Measurements from ENCODE around the gene TELO2.

Gene TELO2

DNA sequence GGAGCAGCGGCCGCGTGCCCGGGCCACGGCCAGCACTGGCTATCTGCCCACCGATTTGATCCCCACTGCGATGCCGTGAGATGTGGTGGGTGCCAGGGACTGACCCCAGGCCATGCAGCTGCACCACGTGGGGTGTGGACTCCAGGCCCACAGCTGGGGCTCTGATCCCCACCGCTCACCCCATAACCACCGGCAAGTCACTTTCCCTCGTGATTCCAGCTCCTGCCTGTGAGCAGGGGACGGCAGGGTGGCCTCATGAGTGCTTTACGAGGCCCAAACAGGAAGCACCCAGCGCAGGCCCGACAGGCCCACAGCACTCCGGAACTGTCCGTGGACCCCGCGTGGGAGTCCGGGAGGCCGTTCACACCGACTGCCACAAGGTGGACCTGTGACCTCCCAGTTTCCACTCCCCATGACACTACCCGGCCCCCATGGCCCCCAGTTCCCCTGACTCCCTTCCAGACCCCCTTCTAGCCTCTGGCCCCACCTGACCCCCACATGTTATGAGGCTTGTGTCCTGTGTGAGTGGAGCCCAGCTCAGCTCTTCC is 5.0 kb upstream of the TELO2 start:
- no peak overlapping the region for H3K9ac ChIP-seq (ENCODE audit: low read length)
- H3K4me3 ChIP-seq (ENCODE audit: low read depth, low read length, poor library complexity, severe bottlenecking): no peak overlapping the region
- peaks cover 9% of the 10 kb centered on the region for H3K4me1 ChIP-seq (ENCODE audit: insufficient read depth, low read length, severe bottlenecking)
- no peaks in the 10 kb centered on the region for H4K20me1 ChIP-seq (ENCODE audit: insufficient read depth, low read length)
- TF ChIP-seq, protein P1, sequence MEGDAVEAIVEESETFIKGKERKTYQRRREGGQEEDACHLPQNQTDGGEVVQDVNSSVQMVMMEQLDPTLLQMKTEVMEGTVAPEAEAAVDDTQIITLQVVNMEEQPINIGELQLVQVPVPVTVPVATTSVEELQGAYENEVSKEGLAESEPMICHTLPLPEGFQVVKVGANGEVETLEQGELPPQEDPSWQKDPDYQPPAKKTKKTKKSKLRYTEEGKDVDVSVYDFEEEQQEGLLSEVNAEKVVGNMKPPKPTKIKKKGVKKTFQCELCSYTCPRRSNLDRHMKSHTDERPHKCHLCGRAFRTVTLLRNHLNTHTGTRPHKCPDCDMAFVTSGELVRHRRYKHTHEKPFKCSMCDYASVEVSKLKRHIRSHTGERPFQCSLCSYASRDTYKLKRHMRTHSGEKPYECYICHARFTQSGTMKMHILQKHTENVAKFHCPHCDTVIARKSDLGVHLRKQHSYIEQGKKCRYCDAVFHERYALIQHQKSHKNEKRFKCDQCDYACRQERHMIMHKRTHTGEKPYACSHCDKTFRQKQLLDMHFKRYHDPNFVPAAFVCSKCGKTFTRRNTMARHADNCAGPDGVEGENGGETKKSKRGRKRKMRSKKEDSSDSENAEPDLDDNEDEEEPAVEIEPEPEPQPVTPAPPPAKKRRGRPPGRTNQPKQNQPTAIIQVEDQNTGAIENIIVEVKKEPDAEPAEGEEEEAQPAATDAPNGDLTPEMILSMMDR (IDR thresholded peaks at IDR 0.05; ENCODE audit: low read length): no peak
- TF ChIP-seq EZH2 (IDR thresholded peaks at IDR 0.05; ENCODE audit: borderline replicate concordance, low read length): no peak
- H3K9me3 ChIP-seq (ENCODE audit: low read length): no peaks in the 10 kb centered on the region
- no peak overlapping the region for H2AFZ ChIP-seq (ENCODE audit: low read length)
- H3K79me2 ChIP-seq (ENCODE audit: insufficient read depth, low read length): no peaks in the 10 kb centered on the region
- no peaks in the 10 kb centered on the region for H3K9me2 ChIP-seq (ENCODE audit: low read depth, low read length)
- no peak overlapping the region for H3K27ac ChIP-seq (ENCODE audit: low read depth, low read length, poor library complexity, severe bottlenecking)
- H3K27me3 ChIP-seq (ENCODE audit: insufficient read depth, low read length): peaks cover 16% of the 10 kb centered on the region; the same call in 1 of the 2 replicates
- H3K4me2 ChIP-seq (ENCODE audit: low read length): no peak overlapping the region
- H3F3A ChIP-seq (ENCODE audit: insufficient read depth, low read length): no peaks in the 10 kb centered on the region
- no peaks in the 10 kb centered on the region for H3K36me3 ChIP-seq (ENCODE audit: insufficient read depth, low read length)

DNA sequence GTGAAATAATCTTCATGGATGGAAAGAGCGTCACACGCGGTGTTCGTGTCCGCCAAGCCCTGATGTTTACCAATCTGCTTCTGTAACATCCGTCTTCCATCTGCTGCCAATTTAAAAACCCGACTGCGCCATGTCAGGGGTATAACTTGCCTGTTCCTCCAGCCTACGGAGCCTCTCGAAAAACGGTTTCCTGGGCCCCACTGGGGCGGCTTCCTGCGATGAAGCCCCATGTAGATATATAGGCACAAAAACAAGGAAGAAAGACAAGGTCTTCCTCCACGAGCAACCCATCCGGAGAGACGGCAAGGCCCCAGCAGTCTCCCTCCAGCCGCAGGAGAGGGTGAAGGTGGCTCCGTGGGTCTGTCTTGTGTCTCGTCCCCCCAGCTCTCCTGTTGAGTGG is 4.5 kb upstream of the TELO2 start, which contains the start of gene PTX4:
Gene PTX4 (minus strand): TSS at position 326 of the 400 bp plus-strand sequence. CDS start 35 bp downstream, at position 291.
- Histone ChIP-seq H3F3A (ENCODE audit: insufficient read depth, low read length) (no peaks in the 10 kb centered on the region), H2AFZ (ENCODE audit: low read length) (no peak within 1 kb of the TSS), H3K9me2 (ENCODE audit: low read depth, low read length) (no peaks in the 10 kb centered on the region), H3K36me3 (ENCODE audit: insufficient read depth, low read length) (no peaks in the 10 kb centered on the region), H4K20me1 (ENCODE audit: insufficient read depth, low read length) (no peaks in the 10 kb centered on the region), H3K9ac (ENCODE audit: low read length) (no peak within 1 kb of the TSS), H3K27me3 (ENCODE audit: insufficient read depth, low read length) (peaks cover 13% of the 10 kb centered on the region; the same call in 1 of the 2 replicates), H3K4me1 (ENCODE audit: insufficient read depth, low read length, severe bottlenecking) (peaks cover 9% of the 10 kb centered on the region), H3K9me3 (ENCODE audit: low read length) (no peaks in the 10 kb centered on the region), H3K4me2 (ENCODE audit: low read length) (no peak within 1 kb of the TSS), H3K27ac (ENCODE audit: low read depth, low read length, poor library complexity, severe bottlenecking) (no peak within 1 kb of the TSS), H3K4me3 (ENCODE audit: low read depth, low read length, poor library complexity, severe bottlenecking) (no peak within 1 kb of the TSS), H3K79me2 (ENCODE audit: insufficient read depth, low read length) (no peaks in the 10 kb centered on the region)
- TF ChIP-seq, protein P1 (IDR thresholded peaks at IDR 0.05; ENCODE audit: low read length): no peak

DNA sequence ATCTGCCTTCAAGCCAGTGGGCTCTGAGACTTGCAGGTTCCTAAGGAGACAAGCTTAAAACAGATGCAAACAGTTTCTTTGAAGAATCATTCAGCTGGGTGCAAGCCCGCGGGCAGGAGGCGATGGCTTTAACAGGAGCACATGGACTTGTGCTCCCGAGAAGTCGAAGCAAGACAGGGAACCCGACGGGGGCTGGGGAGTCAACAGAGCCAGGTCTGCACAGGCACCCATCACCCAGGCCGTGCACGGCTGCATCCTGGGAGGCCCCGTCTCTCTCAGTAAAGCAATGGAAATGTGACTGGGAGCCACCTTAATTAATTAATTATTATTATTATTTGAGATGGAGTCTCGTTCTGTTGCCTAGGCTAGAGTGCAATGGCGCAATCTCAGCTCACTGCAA is 4.1 kb upstream of the TELO2 start:
- Histone ChIP-seq H3K4me3 (ENCODE audit: low read depth, low read length, poor library complexity, severe bottlenecking) (no peak overlapping the region), H3K27me3 (ENCODE audit: insufficient read depth, low read length) (peaks cover 10% of the 10 kb centered on the region; the same call in 1 of the 2 replicates), H2AFZ (ENCODE audit: low read length) (no peak overlapping the region), H3K9ac (ENCODE audit: low read length) (no peak overlapping the region), H3K9me2 (ENCODE audit: low read depth, low read length) (no peaks in the 10 kb centered on the region), H4K20me1 (ENCODE audit: insufficient read depth, low read length) (no peaks in the 10 kb centered on the region), H3K4me1 (ENCODE audit: insufficient read depth, low read length, severe bottlenecking) (peaks cover 10% of the 10 kb centered on the region), H3K9me3 (ENCODE audit: low read length) (no peaks in the 10 kb centered on the region), H3K36me3 (ENCODE audit: insufficient read depth, low read length) (no peaks in the 10 kb centered on the region), H3F3A (ENCODE audit: insufficient read depth, low read length) (no peaks in the 10 kb centered on the region), H3K27ac (ENCODE audit: low read depth, low read length, poor library complexity, severe bottlenecking) (no peak overlapping the region), H3K4me2 (ENCODE audit: low read length) (no peak overlapping the region), H3K79me2 (ENCODE audit: insufficient read depth, low read length) (no peaks in the 10 kb centered on the region)
- TF ChIP-seq, protein P1 (IDR thresholded peaks at IDR 0.05; ENCODE audit: low read length): no peak
